SK-N-MC (cell line): ENCODE measurements around the gene TMEM121.

Experiments
- DNase-seq: peaks from one replicate; pipeline ENCODE4 v3.0.0-alpha.2; 2011; ENCODE audit warnings: low read depth, low spot score
- H3K27ac ChIP-seq: fragments of 200-600 bp; sonication (generic); 2 replicates; pipeline ENCODE4 v1.5.1; 2016; ENCODE audit warnings: mixed run types
- H3K36me3 ChIP-seq: fragments of 200-600 bp; sonication (generic); 2 replicates; pipeline ENCODE4 v1.6.1; 2017; ENCODE audit warnings: antibody characterized with exemption, low read length, mixed read lengths; ENCODE audit not compliant: insufficient read depth
- H3K4me3 ChIP-seq: fragments of 200-600 bp; sonication (generic); 2 replicates; pipeline ENCODE4 v1.5.1; 2016
- H3K9ac ChIP-seq: fragments of 200-600 bp; sonication (generic); 2 replicates; pipeline ENCODE4 v1.8.0; 2017; ENCODE audit warnings: mixed run types, mixed read lengths; ENCODE audit not compliant: insufficient read length
- H3K9me3 ChIP-seq: fragments of 200-600 bp; sonication (generic); 2 replicates; pipeline ENCODE4 v1.6.1; 2017; ENCODE audit warnings: low read depth, mild to moderate bottlenecking, antibody characterized with exemption, low read length, moderate library complexity, mixed read lengths
- EZH2 ChIP-seq: fragments of 200-600 bp; sonication (generic); IDR thresholded peaks from one replicate; pipeline ENCODE4 v1.6.1; 2017; ENCODE audit warnings: antibody characterized with exemption
- FOXP2 ChIP-seq: optimal IDR thresholded peaks from 2 replicates; pipeline ENCODE3; 2011; ENCODE audit warnings: mild to moderate bottlenecking, moderate library complexity; ENCODE audit not compliant: insufficient read depth; ENCODE audit errors: extremely low read length, control extremely low read depth
- POLR2AphosphoS5 ChIP-seq: IDR thresholded peaks from 2 replicates; pipeline ENCODE4 v1.6.1; 2012; ENCODE audit warnings: mild to moderate bottlenecking, low read depth, low read length, borderline replicate concordance

TMEM121 gene

GRCh38 chr14:105495101-105495989 is 31.0 kb upstream of the TMEM121 start:
- no peak overlapping the region for H3K27ac ChIP-seq
- DNase-seq: no peak
- no peak overlapping the region for H3K4me3 ChIP-seq
- H3K9me3 ChIP-seq: no peaks in the 10 kb centered on the region
- no peak overlapping the region for H3K9ac ChIP-seq
- TF ChIP-seq FOXP2: no peak
- no peak for TF ChIP-seq POLR2AphosphoS5
- H3K36me3 ChIP-seq: no peaks in the 10 kb centered on the region

- TF ChIP-seq EZH2: no peak
- TF ChIP-seq FOXP2: no peak
- TF ChIP-seq POLR2AphosphoS5: no peak
- H3K27ac ChIP-seq: no peak overlapping the region
- DNase-seq: no peak
- H3K4me3 ChIP-seq: no peak overlapping the region
- H3K36me3 ChIP-seq: no peaks in the 10 kb centered on the region
- no peaks in the 10 kb centered on the region for H3K9me3 ChIP-seq
- H3K9ac ChIP-seq: no peak overlapping the region
These were observed 30.2 kb upstream of the TMEM121 start for GRCh38 chr14:105495990-105496830.

GRCh38 chr14:105496831-105497591 is 29.4 kb upstream of the TMEM121 start:
- no peak for TF ChIP-seq FOXP2
- no peak for TF ChIP-seq POLR2AphosphoS5
- TF ChIP-seq EZH2: no peak
- no peaks in the 10 kb centered on the region for H3K36me3 ChIP-seq
- H3K9ac ChIP-seq: no peak overlapping the region
- DNase-seq: no peak
- H3K9me3 ChIP-seq: no peaks in the 10 kb centered on the region
- H3K4me3 ChIP-seq: no peak overlapping the region
- no peak overlapping the region for H3K27ac ChIP-seq

GRCh38 chr14:105497671-105498429 is 28.5 kb upstream of the TMEM121 start:
- no peak overlapping the region for H3K27ac ChIP-seq
- DNase-seq: no peak
- H3K4me3 ChIP-seq: no peak overlapping the region
- TF ChIP-seq EZH2 (no peak), FOXP2 (no peak), POLR2AphosphoS5 (no peak; the same call in 1 of the 2 replicates)
- no peak overlapping the region for H3K9ac ChIP-seq
- H3K36me3 ChIP-seq: no peaks in the 10 kb centered on the region
- no peaks in the 10 kb centered on the region for H3K9me3 ChIP-seq

DNA sequence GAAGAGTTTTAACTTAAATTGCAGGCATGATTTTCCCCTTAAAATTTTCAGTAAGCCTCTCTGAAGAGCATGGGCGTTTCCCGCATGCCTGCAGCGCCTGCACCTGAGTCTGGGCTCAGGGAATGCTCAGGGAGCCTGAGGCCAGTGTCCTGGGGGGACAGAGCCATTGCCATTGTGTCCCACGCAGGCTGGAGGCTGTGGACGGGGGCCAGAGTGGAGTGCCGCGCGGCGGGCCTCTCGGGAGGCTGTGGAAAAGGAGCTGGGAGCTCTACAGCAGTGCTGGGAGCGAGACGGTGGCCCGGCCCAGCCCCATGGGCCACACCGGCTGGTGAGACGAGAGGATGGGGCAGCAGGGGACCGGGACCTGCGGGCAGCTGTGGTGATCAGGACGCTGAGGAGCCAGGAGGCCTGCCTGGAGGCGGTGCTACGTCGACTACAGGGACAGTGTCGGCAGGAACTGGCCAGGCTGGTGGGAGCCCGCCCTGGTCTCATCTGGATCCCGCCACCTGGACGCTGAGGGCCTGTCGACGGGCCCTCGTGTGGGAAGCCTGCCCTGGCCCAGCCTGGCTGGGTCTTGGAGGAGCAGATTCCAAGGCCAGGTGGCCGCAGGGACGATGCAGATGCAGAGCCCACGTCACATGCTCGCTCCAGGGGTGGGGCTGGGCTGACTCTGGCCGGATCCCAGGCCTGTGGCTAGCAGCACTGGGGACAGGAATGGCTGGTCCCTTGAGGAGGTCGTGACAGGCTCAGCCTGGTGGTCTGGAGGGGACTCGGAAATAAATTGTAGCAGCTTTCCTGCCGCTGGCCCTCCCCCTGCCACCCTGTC is 27.7 kb upstream of the TMEM121 start:
- TF ChIP-seq POLR2AphosphoS5 (no peak; the same call in 1 of the 2 replicates), FOXP2 (no peak), EZH2 (no peak)
- no peaks in the 10 kb centered on the region for H3K9me3 ChIP-seq
- H3K4me3 ChIP-seq: no peak overlapping the region
- no peak overlapping the region for H3K9ac ChIP-seq
- DNase-seq: no peak
- H3K27ac ChIP-seq: no peak overlapping the region
- H3K36me3 ChIP-seq: no peaks in the 10 kb centered on the region

DNA sequence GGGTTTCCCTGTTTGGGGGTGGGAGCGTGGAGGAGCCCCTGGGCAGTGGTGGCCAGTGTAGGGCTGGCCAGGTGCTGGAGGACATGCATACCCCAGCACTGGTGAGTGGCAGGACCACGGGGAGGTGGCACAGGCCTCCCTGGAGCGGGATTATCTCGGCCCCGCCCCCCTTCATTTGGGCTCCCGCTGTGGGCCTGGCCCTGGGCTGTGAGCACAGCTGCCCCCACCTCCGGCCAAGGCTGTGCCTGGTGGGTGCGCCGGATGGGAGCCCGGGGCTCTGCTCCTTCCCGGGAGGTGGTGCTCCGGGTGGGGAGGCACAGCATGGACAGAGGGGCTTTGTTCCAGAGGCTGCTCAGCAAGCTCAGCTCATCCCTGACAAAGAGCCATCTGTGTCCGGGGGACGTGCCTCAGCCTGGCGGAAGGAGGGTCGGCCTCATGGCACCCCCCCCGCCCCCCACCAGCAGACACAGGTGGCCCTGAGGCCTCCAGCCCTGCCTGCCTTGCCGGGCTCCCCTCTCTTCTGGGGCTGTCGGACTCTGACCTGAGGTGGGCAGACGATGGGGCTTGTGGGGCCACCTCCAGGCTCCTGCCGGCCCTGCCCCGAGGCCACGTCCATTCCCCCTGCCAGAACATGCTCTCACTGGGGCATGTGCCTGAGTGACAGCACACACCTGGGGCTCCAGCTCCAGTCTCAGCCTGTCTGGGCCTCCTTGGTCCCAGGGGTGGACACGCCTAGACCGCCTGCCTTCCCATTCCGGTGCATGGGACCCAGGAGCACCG is 26.9 kb upstream of the TMEM121 start:
- no peak overlapping the region for H3K4me3 ChIP-seq
- no peaks in the 10 kb centered on the region for H3K9me3 ChIP-seq
- no peak overlapping the region for H3K27ac ChIP-seq
- TF ChIP-seq EZH2 (no peak), POLR2AphosphoS5 (no peak; the same call in 1 of the 2 replicates), FOXP2 (no peak)
- no peak for DNase-seq
- H3K36me3 ChIP-seq: no peaks in the 10 kb centered on the region
- H3K9ac ChIP-seq: no peak overlapping the region
